A549 treated with AZD2906 at 1 μM for 4 hours (cell line): ENCODE results near the gene TMEM126B. TPM values are rescaled to one million over a fixed set of nuclear protein-coding genes. Genes with fewer than 3 reads are reported as not detected.

Source experiments
- total RNA-seq: library from RNA; stranded (reverse); fragments of 200-300 nt; extraction: Qiagen RNA extraction; gene quantifications from 5 replicates; pipeline ENCODE4 v1.2.3, GENCODE V29; 2022

Gene TMEM126B
- total RNA-seq, result 49.7 to 65.4 TPM (median 50.9 TPM) in 5 replicates

DNA sequence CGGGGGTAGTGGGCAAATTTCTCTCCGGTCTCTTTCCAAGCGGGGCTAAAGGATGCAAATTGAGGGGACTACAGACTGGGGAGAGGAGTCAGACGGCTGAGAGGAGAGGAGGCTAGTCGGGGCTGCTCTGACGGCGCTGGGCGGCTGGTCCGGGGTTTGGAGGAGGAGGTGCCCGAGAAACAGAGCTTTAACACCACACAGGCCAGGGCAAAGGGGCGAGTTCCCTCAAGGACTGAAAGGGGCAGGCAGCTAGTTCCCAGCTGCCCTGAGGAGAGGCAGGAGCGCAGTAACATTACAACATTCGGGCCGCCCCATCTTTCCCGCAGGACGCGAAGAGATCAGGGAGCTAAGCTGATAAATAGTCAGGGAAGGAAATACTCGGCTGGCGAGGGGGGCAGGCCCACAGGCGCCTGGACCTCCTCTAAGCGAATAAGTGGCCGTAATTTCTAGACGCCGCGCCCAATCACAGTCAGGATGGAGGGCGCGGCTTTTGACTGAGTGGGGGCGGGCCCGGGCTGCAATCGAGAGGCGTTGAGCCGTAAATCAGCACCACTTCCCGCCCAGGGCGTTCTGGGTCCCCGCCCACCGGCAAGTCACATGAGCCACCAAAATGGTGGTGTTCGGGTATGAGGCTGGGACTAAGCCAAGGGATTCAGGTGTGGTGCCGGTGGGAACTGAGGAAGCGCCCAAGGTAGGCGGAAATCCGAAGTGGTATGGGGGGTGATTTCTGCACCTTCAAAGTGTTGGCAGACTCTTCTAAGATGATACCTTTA is at the start of gene TMEM126B:
TMEM126B (plus strand) TSS at position 596 of the 773 bp plus-strand sequence; CDS start at position 611, 15 bp downstream.

DNA sequence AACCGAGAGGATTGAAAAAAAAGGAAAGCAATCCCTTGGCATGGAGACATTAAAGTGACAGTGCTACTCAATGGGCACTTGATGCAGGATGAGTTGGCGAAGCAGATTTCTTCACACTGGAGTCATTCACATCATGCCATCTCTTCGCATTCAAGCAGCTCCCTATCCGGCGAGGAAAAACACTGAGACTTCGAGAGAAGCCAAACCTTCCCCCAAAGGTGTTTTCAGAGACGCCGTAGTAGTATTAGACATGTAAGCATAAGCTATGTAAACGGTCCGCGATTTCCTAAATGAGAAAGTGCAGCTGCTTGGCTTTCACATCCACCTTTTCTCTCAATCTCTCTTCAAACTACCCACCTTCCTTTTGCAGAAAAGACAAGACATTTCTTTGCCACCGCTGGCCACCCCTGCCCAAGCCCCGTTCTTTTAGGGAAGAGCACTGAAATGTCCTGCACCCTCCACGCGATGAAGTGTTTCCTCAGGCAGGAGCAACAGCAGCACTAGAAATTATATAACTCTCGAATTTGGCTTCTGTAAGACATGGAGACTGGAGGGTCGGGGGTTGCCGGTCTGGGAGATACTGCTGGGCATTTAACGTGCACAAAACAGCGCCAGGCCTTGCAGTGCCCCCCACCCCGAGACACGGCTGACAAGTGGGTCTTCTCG is 928 bp upstream of the TMEM126B start, which contains the start of gene DLG2:
DLG2 (minus strand) TSS at position 13 of the 666 bp plus-strand sequence.

DNA sequence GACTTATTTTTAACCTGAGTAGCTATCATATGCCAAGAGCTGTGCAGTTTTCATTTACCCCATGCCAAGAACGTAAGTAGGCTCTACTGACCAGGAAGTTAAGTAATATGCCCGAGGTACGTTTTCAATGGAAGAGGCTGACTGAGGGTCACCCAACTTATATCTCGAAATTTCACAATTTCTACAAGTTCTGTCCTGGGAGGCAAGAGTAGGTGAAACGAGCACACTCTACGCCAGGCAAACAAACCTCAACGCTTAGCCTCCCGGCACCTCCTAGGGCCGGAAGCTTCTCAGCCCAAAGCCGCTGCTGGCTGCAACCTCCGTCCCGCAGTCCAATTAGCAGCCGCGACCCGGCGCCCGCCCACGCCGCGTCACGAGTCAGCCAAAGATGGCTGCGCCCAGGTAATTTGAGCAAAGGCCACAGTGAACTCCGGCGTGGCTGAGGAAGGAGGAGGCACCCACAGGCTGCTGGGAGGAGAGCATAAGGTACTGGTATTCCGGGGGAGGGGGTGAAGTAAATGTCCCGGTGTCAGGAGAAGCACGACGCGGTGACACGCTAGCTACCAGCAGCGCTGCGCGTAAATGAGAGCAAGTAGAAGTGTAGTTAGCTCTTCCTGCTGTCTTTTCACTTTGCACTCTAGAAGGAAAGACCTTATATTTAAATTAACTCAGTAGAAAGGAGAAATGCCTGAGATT is 19.4 kb downstream of the TMEM126B start, which contains the start of gene TMEM126A:
TMEM126A (plus strand) TSS at position 364 of the 696 bp plus-strand sequence. CDS start 2,289 bp downstream, outside the sequence.

DNA sequence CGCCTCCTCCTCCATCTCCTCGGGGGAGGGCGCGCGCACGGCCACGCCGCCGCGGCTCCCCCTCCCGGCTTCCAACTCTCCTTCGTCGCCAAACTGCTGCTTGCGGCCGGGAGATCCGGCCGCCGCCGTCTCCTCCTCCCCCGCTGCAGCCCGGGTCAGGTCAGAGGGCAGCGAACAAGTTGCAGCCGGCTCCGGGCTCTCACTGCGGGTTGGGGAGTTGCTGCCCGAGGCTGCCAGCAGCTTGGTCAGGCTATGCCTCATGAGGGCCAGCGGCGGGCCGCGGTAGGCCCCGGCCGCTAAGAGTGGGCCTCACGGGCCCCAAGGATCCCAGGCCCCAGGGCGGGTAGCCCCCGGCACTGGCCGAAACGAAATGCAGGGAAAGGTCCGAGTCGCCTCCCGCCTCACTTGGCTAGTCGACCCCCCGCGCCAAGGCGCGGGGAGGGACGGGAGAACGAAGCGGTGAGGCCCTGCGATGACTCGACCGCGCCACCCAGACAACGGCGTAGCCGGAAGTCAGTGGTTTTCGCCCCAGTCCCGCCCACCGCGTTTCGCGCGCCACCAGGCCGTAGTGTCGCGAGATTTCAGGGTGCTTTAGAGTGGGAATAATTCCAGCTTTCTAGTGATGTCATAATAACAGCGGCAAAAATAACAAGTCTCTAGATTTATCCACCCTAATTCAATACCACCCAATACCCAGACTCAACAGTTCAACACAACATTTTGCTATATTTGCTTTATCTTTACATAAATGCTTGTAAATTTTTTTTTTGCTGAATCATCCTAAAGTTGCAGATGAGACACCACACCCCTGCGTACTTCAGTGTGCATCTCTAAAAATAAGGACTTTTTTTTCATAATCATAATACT is 36.5 kb downstream of the TMEM126B start, which contains the start of gene CREBZF:
CREBZF (minus strand) TSS at position 515 of the 867 bp plus-strand sequence; CDS start at position 261, 254 bp downstream.

DNA sequence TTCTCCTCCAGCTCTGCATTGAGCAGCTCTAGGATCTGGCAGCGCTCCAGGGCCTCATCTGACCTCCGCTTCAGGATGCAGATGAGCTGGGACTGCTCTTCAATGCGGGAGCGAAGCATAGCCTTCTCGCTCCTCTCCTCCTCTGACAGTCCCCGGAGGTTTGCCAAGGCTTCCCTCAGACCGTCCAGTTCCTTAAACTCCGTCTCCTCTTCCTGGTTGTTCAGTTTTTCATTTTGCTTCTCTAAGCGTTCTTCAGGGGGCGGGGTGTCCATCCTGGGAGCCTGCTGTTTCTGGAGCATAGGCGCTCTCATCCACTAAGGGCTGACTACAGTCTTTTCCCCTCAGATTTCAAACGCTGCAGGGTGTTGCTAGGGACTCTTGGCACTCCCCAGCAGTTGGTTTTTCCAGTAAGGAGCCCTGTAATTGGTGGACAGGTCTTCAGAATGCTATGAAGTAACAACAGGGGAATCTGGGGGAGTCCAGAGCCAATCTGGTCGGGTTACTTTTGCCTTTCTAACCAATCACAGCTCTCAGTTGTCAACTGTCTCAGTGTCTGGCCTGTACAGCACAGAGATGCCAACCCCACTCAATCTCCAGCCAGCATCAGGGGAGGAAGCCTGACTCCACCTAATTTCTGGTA is 57.5 kb downstream of the TMEM126B start, which contains the start of gene CCDC89:
CCDC89 (minus strand) TSS at position 376 of the 640 bp plus-strand sequence; CDS start at position 311, 65 bp downstream.

Other genes with a start within 250 kb of the TMEM126B start
- gene DLG2, start 1.2 kb upstream of the TMEM126B start, total RNA-seq, result 0.14 to 0.44 TPM (median 0.33 TPM) in 5 replicates
- gene TMEM126A, start 19.4 kb downstream of the TMEM126B start, total RNA-seq, result 49.2 to 56.5 TPM (median 53.8 TPM) in 5 replicates
- gene CREBZF, start 36.5 kb downstream of the TMEM126B start, total RNA-seq, result 22.2 to 27.1 TPM (median 25.6 TPM) in 5 replicates
- not detected in 5 replicates for gene CCDC89, start 57.6 kb downstream of the TMEM126B start, total RNA-seq
- 6.5 to 15.9 TPM (median 7.0 TPM) in 5 replicates for gene SYTL2, start 182.5 kb downstream of the TMEM126B start, total RNA-seq
- not detected in 5 replicates for gene CCDC83, start 226.8 kb downstream of the TMEM126B start, total RNA-seq